Neural crest cell (in vitro differentiated cells): Measurements from ENCODE around the gene PHTF2. TPM values are rescaled to one million over a fixed set of nuclear protein-coding genes. Genes with fewer than 3 reads are reported as not detected.

Source experiments
- DNase-seq: peaks from one replicate; pipeline ENCODE4 v3.0.0; 2021; ENCODE audit warnings: low read depth, mixed read lengths, low spot score
- H3K27ac Mint-ChIP-seq: one replicate; pipeline ENCODE4 v1.8.0; 2021; ENCODE audit warnings: mild to moderate bottlenecking, mixed read lengths; ENCODE audit not compliant: unreplicated experiment
- H3K27me3 Mint-ChIP-seq: 2 replicates; pipeline ENCODE4 v1.8.0; 2021; ENCODE audit warnings: low read depth, mild to moderate bottlenecking, mixed read lengths
- H3K36me3 Mint-ChIP-seq: 2 replicates; pipeline ENCODE4 v1.8.0; 2021; ENCODE audit warnings: low read depth, mild to moderate bottlenecking, mixed read lengths
- H3K4me1 Mint-ChIP-seq: 2 replicates; pipeline ENCODE4 v1.8.0; 2021; ENCODE audit warnings: mixed read lengths
- H3K4me3 Mint-ChIP-seq: one replicate; pipeline ENCODE4 v1.8.0; 2021; ENCODE audit warnings: mild to moderate bottlenecking, mixed read lengths
- H3K9me3 Mint-ChIP-seq: 2 replicates; pipeline ENCODE4 v1.8.0; 2021; ENCODE audit warnings: mixed read lengths
- CTCF ChIP-seq: fragments of 200-600 bp; sonication (generic); conservative IDR thresholded peaks from 2 replicates; pipeline ENCODE4 v1.5.0; 2021; ENCODE audit warnings: antibody characterized with exemption, mild to moderate bottlenecking
- total RNA-seq: library from RNA; stranded (reverse); gene quantifications from 2 replicates; pipeline ENCODE4 v1.2.1, GENCODE V29; 2021

Gene PHTF2
- total RNA-seq, 1 donor from 2014 or later, result 19.8 TPM

- H3K9me3 Mint-ChIP-seq, result peaks cover 14% of the 10 kb centered on the region
- no peak overlapping the region for H3K4me3 Mint-ChIP-seq
- no peak for DNase-seq
- H3K4me1 Mint-ChIP-seq, result no peaks in the 10 kb centered on the region
- TF ChIP-seq CTCF, result no peak
- H3K27me3 Mint-ChIP-seq, result no peaks in the 10 kb centered on the region
- H3K27ac Mint-ChIP-seq, result no peak overlapping the region
- H3K36me3 Mint-ChIP-seq, result no peaks in the 10 kb centered on the region
Measured at GRCh38 chr7:78002715-78003114, 204.1 kb downstream of the PHTF2 start.

- Mint-ChIP-seq H3K4me1 (no peaks in the 10 kb centered on the region), H3K36me3 (no peaks in the 10 kb centered on the region), H3K27ac (no peak overlapping the region), H3K9me3 (peaks cover 2% of the 10 kb centered on the region), H3K27me3 (no peaks in the 10 kb centered on the region), H3K4me3 (no peak overlapping the region)
- DNase-seq, result no peak
- TF ChIP-seq CTCF, result no peak
Measured at GRCh38 chr7:78006063-78006755, 207.6 kb downstream of the PHTF2 start.

Other genes starting within 250 kb of the PHTF2 start
- gene RSBN1L, start 102.3 kb upstream of the PHTF2 start, total RNA-seq, result 23.6 and 24.4 TPM in 2 replicates
- gene TMEM60, start 339 bp upstream of the PHTF2 start, total RNA-seq, result 22.9 and 26.1 TPM in 2 replicates